Astrocyte (in vitro differentiated cells and primary cell): ENCODE data around the gene GVQW3. TPM values are rescaled to one million over a fixed set of nuclear protein-coding genes. Genes with fewer than 3 reads are reported as not detected.

Experiments used
- DNase-seq: peaks from one replicate; pipeline ENCODE4 v3.0.0-alpha.2; 2010; ENCODE audit warnings: low read depth
- FAIRE-seq: peaks from 2 replicates; lab custom pipeline; 2011; peaks lifted over from hg19 to GRCh38; lab: Jason Lieb, UNC
- H2AFZ ChIP-seq: 2 replicates; pipeline ENCODE4 v1.6.0; 2012; ENCODE audit warnings: low read depth, low read length, inconsistent platforms
- H3K27ac ChIP-seq: 2 replicates; pipeline ENCODE4 v1.5.1; 2011; ENCODE audit warnings: low read depth, low read length, inconsistent platforms
- H3K27me3 ChIP-seq: 2 replicates; pipeline ENCODE4 v1.6.0; 2011; ENCODE audit warnings: low read length, inconsistent platforms; ENCODE audit not compliant: insufficient read depth
- H3K36me3 ChIP-seq: 2 replicates; pipeline ENCODE4 v1.5.1; 2011; ENCODE audit warnings: low read length, inconsistent platforms; ENCODE audit not compliant: insufficient read depth
- H3K4me1 ChIP-seq: 2 replicates; pipeline ENCODE4 v1.5.1; 2011; ENCODE audit warnings: low read length, inconsistent platforms; ENCODE audit not compliant: insufficient read depth
- H3K4me2 ChIP-seq: 2 replicates; pipeline ENCODE4 v1.6.0; 2012; ENCODE audit warnings: low read length, inconsistent platforms
- H3K4me3 ChIP-seq: 2 replicates; pipeline ENCODE4 v1.5.1; 2011; ENCODE audit warnings: low read depth, mild to moderate bottlenecking, low read length, inconsistent platforms; ENCODE audit not compliant: insufficient read depth
- H3K79me2 ChIP-seq: 2 replicates; pipeline ENCODE4 v1.6.0; 2012; ENCODE audit warnings: mild to moderate bottlenecking, low read length, inconsistent platforms; ENCODE audit not compliant: insufficient read depth
- H3K9ac ChIP-seq: 2 replicates; pipeline ENCODE4 v1.6.0; 2012; ENCODE audit warnings: mild to moderate bottlenecking, low read length, inconsistent platforms
- H3K9me3 ChIP-seq: 2 replicates; pipeline ENCODE4 v1.5.1; 2012; ENCODE audit warnings: low read depth, mild to moderate bottlenecking, low read length, inconsistent platforms; ENCODE audit not compliant: insufficient read depth
- H4K20me1 ChIP-seq: 2 replicates; pipeline ENCODE4 v1.6.0; 2012; ENCODE audit warnings: low read length, inconsistent platforms; ENCODE audit not compliant: insufficient read depth
- H3K27ac Mint-ChIP-seq: one replicate; pipeline ENCODE4 v1.8.0; 2021; ENCODE audit warnings: mild to moderate bottlenecking, mixed read lengths; ENCODE audit not compliant: unreplicated experiment
- H3K27me3 Mint-ChIP-seq: one replicate; pipeline ENCODE4 v1.8.0; 2021; ENCODE audit warnings: low read depth, mixed read lengths; ENCODE audit not compliant: unreplicated experiment
- H3K36me3 Mint-ChIP-seq: one replicate; pipeline ENCODE4 v1.8.0; 2021; ENCODE audit warnings: low read depth, mixed read lengths; ENCODE audit not compliant: unreplicated experiment
- H3K4me1 Mint-ChIP-seq: one replicate; pipeline ENCODE4 v1.8.0; 2021; ENCODE audit warnings: low read depth, mixed read lengths; ENCODE audit not compliant: unreplicated experiment
- H3K4me3 Mint-ChIP-seq: one replicate; pipeline ENCODE4 v1.8.0; 2021; ENCODE audit warnings: mild to moderate bottlenecking, moderate library complexity, mixed read lengths; ENCODE audit not compliant: unreplicated experiment
- H3K9me3 Mint-ChIP-seq: one replicate; pipeline ENCODE4 v1.8.0; 2021; ENCODE audit warnings: mild to moderate bottlenecking, mixed read lengths; ENCODE audit not compliant: unreplicated experiment
- CTCF ChIP-seq: IDR thresholded peaks from 2 replicates; pipeline ENCODE4 v1.5.1; 2011; ENCODE audit warnings: low read depth, mild to moderate bottlenecking, inconsistent platforms, low read length, moderate library complexity; ENCODE audit not compliant: insufficient read depth
- EZH2 ChIP-seq: IDR thresholded peaks from 2 replicates; pipeline ENCODE4 v1.6.1; 2012; ENCODE audit warnings: mild to moderate bottlenecking, low read length, inconsistent platforms; ENCODE audit not compliant: insufficient read depth
- total RNA-seq: library from RNA; stranded (reverse); gene quantifications from 2 replicates; pipeline ENCODE4 v1.2.1, GENCODE V29; 2021

Gene GVQW3
- total RNA-seq, 1 donor from 2014 or later: 2.0 TPM

DNA sequence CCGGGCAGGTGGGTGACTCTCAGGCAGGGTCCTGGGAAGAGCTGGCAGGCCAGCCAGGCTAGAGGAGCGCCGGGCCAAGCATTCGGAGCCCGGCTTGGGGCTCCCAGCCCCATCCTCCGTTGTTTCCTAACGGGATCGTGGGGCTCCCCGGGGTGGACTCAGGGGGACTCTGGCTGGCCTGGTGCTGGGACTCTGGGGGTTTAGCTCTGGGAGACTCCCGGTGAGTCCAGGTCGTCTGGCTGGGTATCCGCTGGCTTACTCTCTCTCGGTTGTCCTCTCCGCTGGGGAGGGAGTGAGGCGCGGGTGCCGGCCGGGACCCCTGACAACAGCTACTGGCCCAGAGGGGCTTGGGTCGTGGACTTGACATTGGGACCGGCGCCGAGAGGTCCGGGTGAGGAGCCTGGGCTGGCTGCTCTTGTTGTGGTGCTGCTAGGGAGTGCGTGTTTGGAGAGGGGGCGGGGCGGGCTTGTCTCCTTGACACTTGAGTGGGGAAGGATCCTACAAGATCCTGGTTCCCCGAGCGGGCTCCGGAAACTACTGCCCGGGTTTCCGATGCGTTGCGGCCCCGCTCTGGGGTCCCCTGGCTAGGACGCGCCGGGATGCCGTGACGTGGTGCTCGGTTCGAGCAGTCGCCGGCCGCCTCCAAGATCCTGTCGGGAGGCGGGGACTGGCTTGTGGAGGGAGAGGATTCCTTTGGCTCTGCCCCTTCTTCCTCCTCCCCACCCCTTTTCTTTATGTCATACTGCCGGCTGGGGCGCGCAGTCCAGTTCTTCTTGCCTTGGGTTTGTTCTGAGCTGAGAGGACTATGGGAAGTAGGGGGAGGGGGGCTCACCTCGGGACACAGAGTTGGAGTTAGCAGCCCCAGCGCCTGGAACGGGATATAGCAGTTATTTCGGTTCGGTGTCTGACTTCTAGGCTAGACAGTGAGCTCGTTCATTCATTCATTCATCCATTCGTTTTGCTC is 64.3 kb downstream of the GVQW3 start:
- Histone ChIP-seq H3K9me3 (no peaks in the 10 kb centered on the region), H3K36me3 (peaks cover 18% of the 10 kb centered on the region), H3K4me2 (peak overlapping the region; percentile 87), H3K9ac (peak overlapping the region; percentile 98), H3K27me3 (no peaks in the 10 kb centered on the region), H2AFZ (peak overlapping the region; percentile 96), H3K4me3 (peak overlapping the region; percentile 97), H3K4me1 (peaks cover 2% of the 10 kb centered on the region), H3K27ac (peak overlapping the region; percentile 98), H4K20me1 (peaks cover 13% of the 10 kb centered on the region), H3K79me2 (peaks cover 50% of the 10 kb centered on the region)
- Mint-ChIP-seq H3K27me3 (no peaks in the 10 kb centered on the region), H3K9me3 (no peaks in the 10 kb centered on the region), H3K4me3 (peak overlapping the region; percentile 90), H3K36me3 (peaks cover 2% of the 10 kb centered on the region), H3K4me1 (peaks cover 11% of the 10 kb centered on the region), H3K27ac (peak overlapping the region; percentile 93)
- DNase-seq: peak; percentile 87
- TF ChIP-seq CTCF: no peak
- no peak for TF ChIP-seq EZH2
- no peak for FAIRE-seq

DNA sequence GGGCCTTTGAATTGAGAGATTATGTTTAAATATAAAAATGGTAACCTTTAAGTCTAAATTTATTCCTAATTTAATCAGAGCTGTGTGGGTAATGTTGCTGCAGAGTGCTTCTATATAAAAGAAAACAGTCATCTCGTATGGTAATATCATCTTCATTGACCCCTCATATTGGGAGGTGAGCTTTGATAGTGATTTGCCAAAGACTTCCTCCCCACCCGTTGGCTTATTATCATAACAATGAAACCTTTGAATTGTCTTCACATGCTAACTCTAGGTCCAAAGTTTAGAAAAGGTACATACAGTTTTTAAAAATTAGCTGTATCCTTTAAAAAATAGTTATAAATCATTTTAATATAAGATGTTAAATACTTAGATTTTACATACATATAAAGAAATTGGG is 67.4 kb downstream of the GVQW3 start:
- H3K9ac ChIP-seq: no peak overlapping the region
- Mint-ChIP-seq H3K4me3 (no peak overlapping the region), H3K27me3 (no peaks in the 10 kb centered on the region), H3K27ac (no peak overlapping the region), H3K4me1 (peaks cover 11% of the 10 kb centered on the region), H3K9me3 (no peaks in the 10 kb centered on the region), H3K36me3 (peaks cover 2% of the 10 kb centered on the region)
- H3K27ac ChIP-seq: no peak overlapping the region
- no peak for DNase-seq
- no peak overlapping the region for H3K4me2 ChIP-seq
- FAIRE-seq: no peak
- no peak for TF ChIP-seq EZH2
- no peak for TF ChIP-seq CTCF
- peaks cover 2% of the 10 kb centered on the region for H3K4me1 ChIP-seq
- peaks cover 38% of the 10 kb centered on the region for H3K79me2 ChIP-seq
- H3K36me3 ChIP-seq: peaks cover 21% of the 10 kb centered on the region
- H3K27me3 ChIP-seq: no peaks in the 10 kb centered on the region
- H3K4me3 ChIP-seq: no peak overlapping the region
- H2AFZ ChIP-seq: no peak overlapping the region
- no peaks in the 10 kb centered on the region for H3K9me3 ChIP-seq
- H4K20me1 ChIP-seq: peaks cover 13% of the 10 kb centered on the region

DNA sequence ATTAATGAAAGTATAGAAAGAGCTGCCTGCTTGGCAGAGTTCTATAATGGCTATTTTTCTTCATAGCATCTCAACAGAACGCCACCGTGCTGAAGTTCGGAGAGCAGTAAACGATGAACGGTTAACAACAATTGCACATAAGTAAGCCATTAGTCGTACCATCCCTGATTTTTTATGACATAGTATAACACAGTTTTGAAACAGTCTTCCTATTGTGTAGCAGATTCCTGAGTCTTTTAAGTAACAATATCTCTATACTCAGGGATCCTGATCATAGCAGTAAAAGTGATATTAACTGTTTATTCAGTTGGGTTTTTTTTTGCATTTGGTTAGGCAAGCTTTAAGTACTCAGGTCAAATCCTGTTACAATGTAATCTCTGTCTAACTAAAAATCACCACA is 72.1 kb downstream of the GVQW3 start:
- Histone ChIP-seq H3K4me1 (peaks cover 10% of the 10 kb centered on the region), H4K20me1 (peaks cover 6% of the 10 kb centered on the region), H3K27ac (no peak overlapping the region), H3K79me2 (peaks cover 5% of the 10 kb centered on the region), H3K27me3 (no peaks in the 10 kb centered on the region), H2AFZ (no peak overlapping the region), H3K9ac (no peak overlapping the region), H3K36me3 (peaks cover 15% of the 10 kb centered on the region), H3K9me3 (no peaks in the 10 kb centered on the region), H3K4me2 (no peak overlapping the region), H3K4me3 (no peak overlapping the region)
- H3K4me3 Mint-ChIP-seq: no peak overlapping the region
- peaks cover 29% of the 10 kb centered on the region for H3K4me1 Mint-ChIP-seq
- H3K27me3 Mint-ChIP-seq: no peaks in the 10 kb centered on the region
- TF ChIP-seq EZH2 (no peak), CTCF (no peak)
- H3K27ac Mint-ChIP-seq: no peak overlapping the region
- no peak for DNase-seq
- FAIRE-seq: no peak
- H3K36me3 Mint-ChIP-seq: peaks cover 2% of the 10 kb centered on the region
- H3K9me3 Mint-ChIP-seq: no peaks in the 10 kb centered on the region
